HG03457 (cell line): Measurements from ENCODE around the gene FOXC1.

Experiments
- ATAC-seq: cut with Tn5 transposase; IDR thresholded peaks from one replicate; pipeline ENCODE4 v1.9.1; 2021; ENCODE audit warnings: moderate number of reproducible peaks; ENCODE audit not compliant: unreplicated experiment

Gene FOXC1

DNA sequence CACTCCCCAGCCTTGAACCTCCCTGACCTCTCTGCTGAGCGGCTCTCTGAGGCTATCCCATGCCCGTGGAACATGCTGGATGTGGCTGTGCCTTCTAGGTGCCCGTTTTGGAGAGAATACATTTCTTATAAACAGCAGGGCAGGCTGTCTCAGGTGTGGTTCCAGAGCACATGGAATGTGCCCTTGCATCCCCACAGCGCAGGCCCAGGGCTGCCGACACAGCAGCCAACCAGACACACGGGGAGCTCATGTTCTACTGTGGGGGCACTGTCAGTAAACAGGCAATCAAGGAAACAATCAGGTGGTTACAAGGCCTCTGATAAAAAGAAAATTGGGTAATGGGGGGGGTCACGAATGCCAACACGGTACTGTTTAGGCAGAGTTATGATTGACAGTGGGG lies 30.8 kb downstream of the FOXC1 start:
- no peak for ATAC-seq

DNA sequence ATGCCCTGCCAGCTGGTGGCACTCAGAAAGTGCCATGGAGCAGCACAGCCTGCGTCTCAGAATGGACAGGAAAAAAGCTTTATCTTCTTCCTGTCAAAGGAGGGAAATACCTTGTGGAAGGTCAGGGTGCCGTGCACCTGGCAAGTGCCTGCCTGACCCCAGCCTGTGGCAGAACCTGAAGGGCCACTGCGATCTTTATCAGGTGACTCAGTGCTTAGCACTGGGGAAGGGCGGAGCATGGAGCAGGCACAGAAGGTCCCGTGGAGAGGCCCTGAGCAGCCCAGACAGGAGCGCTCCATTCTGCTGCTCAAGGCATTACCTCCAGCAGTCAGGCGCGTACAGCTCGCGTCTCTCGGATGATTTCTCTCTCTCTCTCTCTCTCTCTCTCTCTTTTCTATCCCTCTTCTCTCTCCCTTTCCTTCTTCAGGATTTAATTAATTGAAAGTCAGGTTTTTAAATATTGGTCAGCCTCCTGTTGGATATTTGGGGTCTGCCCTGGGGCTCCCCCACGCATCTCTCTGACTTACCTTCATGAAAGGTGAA lies 31.7 kb downstream of the FOXC1 start:
- ATAC-seq, result no peak

- no peak for ATAC-seq
These were observed 33.4 kb downstream of the FOXC1 start for GRCh38 chr6:1643111-1643510.

GRCh38 chr6:1643830-1644445 lies 34.2 kb downstream of the FOXC1 start:
- ATAC-seq, result no peak

DNA sequence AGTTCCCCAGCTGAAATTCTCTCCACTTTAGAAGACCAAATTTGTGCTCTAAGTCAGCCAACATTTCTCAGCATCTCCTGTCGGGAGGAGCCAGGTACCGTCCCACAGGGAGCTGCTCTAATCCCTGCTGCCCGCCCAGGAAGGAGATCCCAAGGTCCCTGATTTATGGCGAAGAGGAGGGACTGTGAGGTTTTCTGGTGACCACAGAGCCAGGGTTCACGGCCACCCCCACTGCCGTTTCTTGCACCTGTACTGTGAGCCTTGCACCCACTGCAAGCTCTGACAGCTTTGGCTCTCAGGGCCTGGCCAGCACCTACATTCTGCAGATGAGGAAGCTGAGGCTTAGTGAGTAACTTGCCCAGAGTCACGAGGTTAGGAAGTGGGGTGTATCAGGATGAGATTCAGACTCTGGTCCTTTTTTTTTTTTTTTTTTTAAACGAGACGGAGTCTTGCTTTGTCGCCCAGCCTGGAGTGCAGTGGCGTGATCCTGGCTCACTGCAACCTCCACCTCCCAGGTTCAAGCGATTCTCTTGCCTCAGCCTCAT lies 34.9 kb downstream of the FOXC1 start:
- ATAC-seq, result no peak

- ATAC-seq, result no peak
These were observed 35.9 kb downstream of the FOXC1 start for GRCh38 chr6:1645466-1646185.

DNA sequence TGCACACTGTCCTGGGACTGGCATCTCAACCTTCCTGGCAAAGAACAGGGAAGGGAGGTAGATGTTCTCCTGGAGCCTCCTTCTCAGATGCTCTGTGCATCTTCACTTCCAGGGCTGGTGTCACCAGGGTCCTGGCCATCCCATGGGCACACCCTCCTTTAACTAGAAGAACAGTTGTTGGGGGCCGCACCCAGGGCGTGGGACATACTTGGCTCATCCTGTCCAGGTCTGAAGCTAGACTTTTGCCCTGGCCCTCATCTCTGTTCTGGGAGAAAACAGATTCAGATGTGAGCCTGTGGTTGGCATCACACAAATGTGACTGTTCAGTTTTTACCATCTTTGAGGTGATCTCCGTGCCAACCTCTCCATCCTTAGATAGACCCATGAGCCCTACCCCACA lies 41.6 kb downstream of the FOXC1 start:
- ATAC-seq, result no peak

GRCh38 chr6:1652842-1653241 lies 43.1 kb downstream of the FOXC1 start:
- no peak for ATAC-seq

- ATAC-seq, result no peak
These were observed 44.3 kb downstream of the FOXC1 start for GRCh38 chr6:1654054-1654453.

- ATAC-seq, result no peak
These were observed 47.5 kb downstream of the FOXC1 start for GRCh38 chr6:1657116-1657770.

DNA sequence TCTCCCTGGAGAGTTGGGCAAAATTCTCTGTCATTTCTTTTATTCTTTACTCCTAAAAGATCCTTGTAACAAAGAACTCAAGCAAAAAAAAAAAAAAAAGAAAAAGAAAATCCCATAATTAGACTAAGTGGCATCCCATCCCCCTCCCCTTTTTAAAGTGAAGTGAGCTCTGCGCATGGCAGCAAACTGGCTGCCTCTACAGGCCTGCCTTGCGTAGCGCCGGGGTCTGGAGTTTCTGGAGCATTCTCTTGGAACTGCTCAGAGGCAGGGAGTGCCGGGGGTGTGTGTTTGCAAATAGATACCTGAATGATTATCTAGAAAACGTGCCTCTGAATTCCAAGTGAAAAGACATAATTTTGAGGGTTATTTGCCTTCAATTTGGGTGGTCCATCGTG lies 48.1 kb downstream of the FOXC1 start:
- ATAC-seq, result no peak

GRCh38 chr6:1658212-1659005 lies 48.7 kb downstream of the FOXC1 start:
- no peak for ATAC-seq

- ATAC-seq, result no peak
These were observed 50.1 kb downstream of the FOXC1 start for GRCh38 chr6:1659816-1660215.

- no peak for ATAC-seq
These were observed 52.8 kb downstream of the FOXC1 start for GRCh38 chr6:1662534-1662933.
